ENCODE results near the gene C9.
"Not testable (repeated sequence)": the region's sequence is repeated elsewhere in the genome, so short reads cannot be mapped to it uniquely, and the experiment has no call there.

The C9 gene

DNA sequence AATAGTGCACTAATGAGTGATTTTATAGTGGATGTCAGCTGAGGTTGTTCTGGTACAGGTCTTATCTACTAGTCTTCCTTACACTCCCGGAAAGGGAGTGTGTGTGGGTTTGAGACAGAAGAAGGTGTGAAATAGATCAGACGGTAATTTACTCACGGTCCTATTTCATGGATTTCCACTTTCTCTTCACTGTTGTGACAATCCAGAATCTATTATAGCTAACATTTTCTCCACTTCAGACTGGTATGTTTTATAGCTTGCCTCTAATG lies 7.0 kb upstream of the C9 start:
- DNase-seq (ENCODE audit: low read depth): no peak

DNA sequence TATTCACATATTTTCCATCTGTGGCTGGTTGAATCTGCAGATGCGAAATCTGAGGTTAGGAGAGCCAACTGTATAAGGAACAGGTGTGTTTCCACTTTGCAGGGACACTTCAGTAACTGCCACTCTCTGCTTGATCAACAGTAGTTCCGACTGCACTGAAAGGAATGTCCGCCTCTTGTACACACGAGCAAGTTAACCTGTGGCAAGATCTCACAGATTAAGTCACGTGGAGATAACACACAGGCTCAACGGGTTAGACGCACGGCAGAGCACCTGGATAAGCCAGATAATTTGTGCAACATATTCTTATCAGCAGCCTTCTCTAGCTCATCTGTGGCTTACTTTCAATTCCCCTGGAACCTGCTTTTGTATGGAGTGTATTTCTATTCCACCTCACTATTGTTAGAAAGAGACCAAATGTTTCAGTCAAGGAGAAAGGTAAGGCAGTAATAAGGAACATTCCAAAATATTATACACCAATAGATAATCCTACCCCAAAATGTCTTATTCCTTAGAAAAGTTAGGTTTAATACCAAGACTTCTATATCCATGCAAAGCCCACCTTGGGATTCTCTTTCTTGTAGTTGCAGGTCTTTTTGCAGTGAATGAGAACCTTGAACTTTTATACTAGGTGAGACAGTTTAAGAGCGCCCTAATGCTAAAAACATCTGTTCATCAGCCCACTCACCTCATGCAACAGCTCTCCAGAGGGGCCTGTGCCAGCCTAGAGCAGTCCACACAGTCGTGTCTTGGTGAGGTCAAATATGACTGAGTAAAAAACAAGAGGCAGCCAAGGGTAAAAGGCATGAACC lies 6.5 kb upstream of the C9 start:
- no peak for DNase-seq (ENCODE audit: low read depth)

DNA sequence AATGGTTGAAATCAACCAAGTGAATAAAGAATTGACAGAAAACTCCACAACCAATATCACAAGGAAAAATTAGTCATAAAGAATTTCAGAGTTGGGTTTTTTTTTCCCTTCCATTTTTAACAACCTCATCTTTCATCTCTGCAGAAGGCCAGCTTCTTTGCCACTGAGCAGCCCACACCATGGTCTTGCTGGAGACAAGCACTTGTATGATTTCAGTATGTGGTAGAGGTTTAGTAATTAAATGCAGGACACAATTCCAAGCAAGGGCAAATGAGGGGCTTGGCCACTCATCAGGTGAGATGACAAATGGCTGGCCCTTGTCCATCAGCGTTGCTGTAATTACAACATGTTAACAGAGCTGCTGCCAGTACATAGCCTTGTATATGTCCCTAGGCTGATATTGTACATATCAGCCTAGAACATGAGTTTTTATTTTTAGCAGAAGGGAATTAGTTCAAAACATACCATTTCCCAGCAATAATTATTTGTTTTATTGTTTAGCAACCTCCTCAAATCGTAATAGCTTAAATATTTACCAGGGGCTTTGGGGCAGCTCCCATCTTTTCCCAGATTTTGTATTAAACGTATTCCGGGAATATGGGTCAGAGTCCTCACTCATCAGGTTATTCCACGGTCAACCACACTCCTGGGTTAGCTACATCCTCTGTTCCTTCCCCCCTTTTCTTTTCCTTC lies 5.0 kb upstream of the C9 start:
- DNase-seq (ENCODE audit: low read depth): no peak

GRCh38 chr5:39368116-39368515 lies 3.8 kb upstream of the C9 start:
- DNase-seq (ENCODE audit: low read depth): no peak

GRCh38 chr5:39367711-39368110 lies 3.4 kb upstream of the C9 start:
- DNase-seq (ENCODE audit: low read depth): no peak

- no peak for DNase-seq (ENCODE audit: low read depth)
These were observed 1.1 kb downstream of the C9 start for GRCh38 chr5:39363217-39363616.

DNA sequence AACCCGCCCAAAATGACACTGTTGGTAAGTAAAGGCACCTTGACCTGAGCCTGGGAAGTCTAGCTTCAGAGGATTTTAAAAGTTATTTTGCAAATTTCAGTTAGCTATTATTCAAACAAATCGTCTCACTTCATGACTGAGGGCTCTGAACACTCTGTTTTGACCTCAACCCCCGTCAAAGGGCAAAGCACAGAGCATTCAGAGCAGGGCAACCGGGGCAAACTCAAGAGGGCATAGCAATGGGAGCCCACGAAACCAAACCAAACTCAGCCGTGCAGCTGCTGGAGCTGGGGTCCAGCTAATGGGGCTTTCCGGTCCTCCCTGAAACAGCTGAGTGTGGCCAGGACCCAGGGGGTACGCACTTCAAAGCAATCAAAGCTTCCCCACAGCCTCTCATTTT lies 1.6 kb downstream of the C9 start:
- DNase-seq (ENCODE audit: low read depth): no peak

- no peak for DNase-seq (ENCODE audit: low read depth)
These were observed 3.0 kb downstream of the C9 start for GRCh38 chr5:39361306-39361705.

GRCh38 chr5:39360471-39361111 lies 3.7 kb downstream of the C9 start:
- no peak for DNase-seq (ENCODE audit: low read depth)

GRCh38 chr5:39356263-39356662 lies 8.0 kb downstream of the C9 start:
- DNase-seq (ENCODE audit: low read depth): no peak

- no peak for DNase-seq (ENCODE audit: low read depth)
These were observed 9.0 kb downstream of the C9 start for GRCh38 chr5:39355324-39355723.

- DNase-seq (ENCODE audit: low read depth): no peak
These were observed 10.4 kb downstream of the C9 start for GRCh38 chr5:39353717-39354399.

DNA sequence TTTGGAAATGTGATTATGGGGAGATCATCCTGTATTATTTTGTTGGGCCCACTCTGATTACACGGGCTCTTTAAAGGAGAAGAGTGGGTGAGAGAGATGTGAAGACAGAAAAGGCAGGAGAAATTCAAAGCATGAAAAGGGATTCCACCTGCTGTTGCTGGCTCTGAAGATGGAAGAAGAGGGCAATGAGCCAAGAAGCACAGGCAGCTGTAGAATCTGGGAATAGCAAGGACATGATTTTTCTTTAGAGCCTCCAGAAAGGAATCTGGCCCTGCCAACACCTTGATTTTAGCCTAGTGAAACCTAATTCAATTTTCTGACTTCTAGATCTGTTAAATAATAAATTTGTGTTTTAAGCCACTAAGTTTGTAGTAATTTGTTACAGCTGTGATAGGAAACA lies 11.3 kb downstream of the C9 start:
- DNase-seq (ENCODE audit: low read depth): no peak

DNA sequence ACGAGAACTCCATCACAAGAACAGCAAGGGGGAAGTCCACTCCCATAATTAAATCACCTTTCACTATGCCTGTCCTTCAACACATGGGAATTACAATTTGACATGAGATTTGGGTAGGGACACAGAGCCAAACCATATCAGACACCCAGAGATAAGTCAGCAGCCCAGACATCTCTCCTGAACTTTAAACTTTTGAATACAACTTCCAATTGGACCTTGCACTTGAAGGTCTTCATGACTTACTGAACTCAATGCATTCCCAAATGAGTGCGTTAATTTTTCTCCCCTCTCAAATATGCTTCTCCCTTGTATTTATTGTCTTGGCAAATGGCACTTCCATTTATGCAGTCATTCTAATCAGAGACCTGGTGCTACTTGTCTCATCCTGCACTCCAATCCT lies 12.1 kb downstream of the C9 start:
- no peak for DNase-seq (ENCODE audit: low read depth)

DNA sequence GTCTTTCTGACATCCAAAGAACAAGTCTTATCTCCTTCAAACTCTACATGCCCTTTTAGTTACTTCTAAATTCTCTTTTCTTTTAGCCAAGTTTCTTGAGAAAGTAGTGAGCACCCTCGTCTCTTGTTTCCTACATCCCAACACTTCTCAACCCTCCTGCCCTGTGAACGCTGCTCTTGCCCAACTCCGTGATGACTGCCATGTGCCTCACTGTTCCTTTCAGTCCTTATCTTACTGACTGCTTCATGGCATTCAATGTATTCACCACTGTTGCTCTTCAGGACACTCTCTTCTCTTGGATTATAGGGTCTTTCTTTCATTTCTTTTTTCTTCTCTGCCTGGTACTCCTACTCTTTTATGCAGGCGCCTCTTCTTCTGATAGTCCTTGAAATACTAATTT lies 14.8 kb downstream of the C9 start:
- DNase-seq (ENCODE audit: low read depth): no peak

DNA sequence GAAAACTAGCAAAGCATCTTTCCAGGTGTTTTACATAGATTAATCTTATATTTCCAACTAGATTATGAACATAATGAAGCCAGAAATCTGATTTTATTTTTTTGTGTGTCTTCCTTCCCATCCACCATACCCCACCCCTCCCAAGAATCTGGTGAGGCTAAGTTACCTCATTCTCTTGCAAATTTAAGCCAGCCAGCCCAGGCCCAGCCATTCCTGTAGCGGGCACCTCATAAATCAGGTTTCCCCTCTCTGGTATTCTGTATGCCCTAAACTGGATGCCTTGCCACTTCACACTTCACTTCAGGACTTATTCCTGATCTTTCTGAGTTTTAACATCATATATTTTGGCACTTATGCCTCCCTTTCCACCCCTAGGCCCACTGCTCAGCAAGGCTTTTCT lies 21.8 kb downstream of the C9 start:
- no peak for DNase-seq (ENCODE audit: low read depth)

- no peak for DNase-seq (ENCODE audit: low read depth)
These were observed 22.4 kb downstream of the C9 start for GRCh38 chr5:39341896-39342295.

DNA sequence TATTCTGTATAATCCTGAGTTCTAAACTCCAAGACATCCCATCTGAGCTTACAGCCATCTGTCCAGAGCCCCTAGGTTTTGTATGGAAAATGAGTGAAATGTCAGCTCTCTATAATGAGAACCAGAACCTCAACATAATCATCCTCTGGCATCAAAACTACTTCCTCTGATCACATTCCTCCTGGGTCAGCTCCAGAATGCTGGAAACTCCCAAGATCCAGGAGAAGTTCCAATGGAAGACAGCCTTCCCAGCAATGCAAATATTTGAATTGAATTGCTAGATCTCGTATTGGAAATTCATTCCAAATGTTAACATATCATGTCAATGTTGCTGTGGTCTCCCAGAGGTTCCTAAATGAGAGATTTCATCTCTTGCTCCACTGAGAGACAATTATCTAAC lies 23.8 kb downstream of the C9 start:
- no peak for DNase-seq (ENCODE audit: low read depth)

GRCh38 chr5:39337252-39337915 lies 26.9 kb downstream of the C9 start:
- no peak for DNase-seq (ENCODE audit: low read depth)

GRCh38 chr5:39334296-39334695 lies 30.0 kb downstream of the C9 start:
- not testable (repeated sequence) for DNase-seq (ENCODE audit: low read depth)

DNA sequence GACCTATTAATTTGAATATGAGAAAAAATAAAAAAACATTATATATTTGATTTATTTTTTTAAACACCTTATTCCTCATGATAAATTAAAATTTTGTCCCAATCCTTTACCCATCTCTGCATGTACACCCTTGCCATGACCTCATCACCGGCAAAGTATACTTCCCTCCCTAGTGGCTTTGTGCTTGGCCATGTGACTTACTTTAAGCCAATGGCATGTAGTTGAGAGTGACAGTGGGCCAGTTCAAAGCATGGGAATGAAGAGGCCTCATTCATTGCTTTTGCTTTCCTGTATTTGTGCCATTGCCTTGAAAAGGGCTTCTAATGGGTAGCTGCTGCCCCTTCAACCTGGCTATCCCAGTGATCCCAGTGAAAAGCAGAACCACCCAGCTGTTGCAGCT lies 31.2 kb downstream of the C9 start:
- no peak for DNase-seq (ENCODE audit: low read depth)

DNA sequence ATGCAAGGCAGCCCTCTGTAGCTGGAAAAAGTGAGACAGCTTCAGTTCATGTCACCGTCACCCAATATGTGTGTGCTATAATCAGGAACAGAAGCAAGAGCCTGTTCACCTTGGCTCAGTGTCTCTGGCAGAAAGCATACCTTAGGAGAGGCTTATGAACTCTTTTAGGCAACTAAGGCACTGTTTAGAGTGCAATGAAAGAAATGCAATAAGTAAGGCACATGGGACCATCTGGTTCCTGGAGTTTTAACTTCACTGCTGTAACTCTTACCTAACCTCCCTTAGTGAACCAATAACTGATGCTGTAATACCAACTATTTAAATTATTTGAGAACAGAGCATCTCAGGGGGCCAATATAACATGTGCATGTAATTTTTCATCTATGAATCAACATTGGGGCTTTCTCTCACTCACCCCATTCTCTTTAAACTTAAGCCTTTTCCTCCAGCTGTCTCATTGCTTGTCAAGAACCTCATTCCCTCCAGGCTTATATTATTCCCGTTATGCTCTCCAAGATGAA lies 32.4 kb downstream of the C9 start:
- no peak for DNase-seq (ENCODE audit: low read depth)

All from CMK (cell line).